ENCODE measurements around the gene RPL19. TPM values are rescaled to one million over a fixed set of nuclear protein-coding genes. Genes with fewer than 3 reads are reported as not detected.
"Not testable (repeated sequence)": the region's sequence is repeated elsewhere in the genome, so short reads cannot be mapped to it uniquely, and the experiment has no call there.

RPL19 gene
- total RNA-seq, 1 donor from 2014 or later = 1,451 TPM

GRCh38 chr17:39166437-39167335 lies 33.4 kb upstream of the RPL19 start:
- Histone ChIP-seq H3K4me2 (ENCODE audit: low read length) (no peak overlapping the region), H4K20me1 (ENCODE audit: insufficient read depth, low read length) (no peaks in the 10 kb centered on the region), H3K79me2 (ENCODE audit: insufficient read depth, low read length) (no peaks in the 10 kb centered on the region), H3K9me3 (ENCODE audit: insufficient read depth, low read depth, low read length) (no peaks in the 10 kb centered on the region), H3K4me1 (ENCODE audit: insufficient read depth, low read length) (peaks cover 4% of the 10 kb centered on the region), H3K9ac (ENCODE audit: low read length) (no peak overlapping the region), H3K4me3 (ENCODE audit: insufficient read depth, low read depth, low read length) (no peak overlapping the region), H3K27ac (ENCODE audit: low read depth, low read length) (no peak overlapping the region), H3K36me3 (ENCODE audit: insufficient read depth, low read length) (no peaks in the 10 kb centered on the region), H3K27me3 (ENCODE audit: insufficient read depth, low read length) (peaks cover 36% of the 10 kb centered on the region), H2AFZ (ENCODE audit: low read depth, low read length) (no peak overlapping the region)
- no peaks in the 10 kb centered on the region for H3K9me3 Mint-ChIP-seq (ENCODE audit: unreplicated experiment)
- no peak overlapping the region for H3K4me3 Mint-ChIP-seq (ENCODE audit: unreplicated experiment)
- TF ChIP-seq EZH2 (IDR thresholded peaks at IDR 0.05; ENCODE audit: insufficient read depth, low read length) = no peak
- no peak for TF ChIP-seq CTCF (IDR thresholded peaks at IDR 0.05; ENCODE audit: insufficient read depth, low read depth, low read length)
- H3K27me3 Mint-ChIP-seq (ENCODE audit: low read depth, unreplicated experiment) = peaks cover 35% of the 10 kb centered on the region
- DNase-seq (ENCODE audit: low read depth) = no peak
- FAIRE-seq = no peak
- no peak overlapping the region for H3K27ac Mint-ChIP-seq (ENCODE audit: unreplicated experiment)
- peaks cover 2% of the 10 kb centered on the region for H3K36me3 Mint-ChIP-seq (ENCODE audit: low read depth, unreplicated experiment)
- peaks cover 5% of the 10 kb centered on the region for H3K4me1 Mint-ChIP-seq (ENCODE audit: low read depth, unreplicated experiment)

GRCh38 chr17:39167476-39167875 lies 32.6 kb upstream of the RPL19 start:
- no peak for DNase-seq (ENCODE audit: low read depth)
- peaks cover 2% of the 10 kb centered on the region for H3K36me3 Mint-ChIP-seq (ENCODE audit: low read depth, unreplicated experiment)
- no peak overlapping the region for H3K4me2 ChIP-seq (ENCODE audit: low read length)
- H3K27ac Mint-ChIP-seq (ENCODE audit: unreplicated experiment) = no peak overlapping the region
- no peak for FAIRE-seq
- H3K36me3 ChIP-seq (ENCODE audit: insufficient read depth, low read length) = no peaks in the 10 kb centered on the region
- peaks cover 37% of the 10 kb centered on the region for H3K27me3 Mint-ChIP-seq (ENCODE audit: low read depth, unreplicated experiment)
- no peak overlapping the region for H3K4me3 ChIP-seq (ENCODE audit: insufficient read depth, low read depth, low read length)
- no peaks in the 10 kb centered on the region for H3K9me3 Mint-ChIP-seq (ENCODE audit: unreplicated experiment)
- H3K4me1 Mint-ChIP-seq (ENCODE audit: low read depth, unreplicated experiment) = peaks cover 5% of the 10 kb centered on the region
- H3K79me2 ChIP-seq (ENCODE audit: insufficient read depth, low read length) = no peaks in the 10 kb centered on the region
- H3K4me3 Mint-ChIP-seq (ENCODE audit: unreplicated experiment) = no peak overlapping the region
- H3K27ac ChIP-seq (ENCODE audit: low read depth, low read length) = no peak overlapping the region
- H3K9ac ChIP-seq (ENCODE audit: low read length) = no peak overlapping the region
- TF ChIP-seq CTCF (IDR thresholded peaks at IDR 0.05; ENCODE audit: insufficient read depth, low read depth, low read length) = no peak
- TF ChIP-seq EZH2 (IDR thresholded peaks at IDR 0.05; ENCODE audit: insufficient read depth, low read length) = no peak
- peaks cover 4% of the 10 kb centered on the region for H3K4me1 ChIP-seq (ENCODE audit: insufficient read depth, low read length)
- H3K9me3 ChIP-seq (ENCODE audit: insufficient read depth, low read depth, low read length) = no peaks in the 10 kb centered on the region
- H3K27me3 ChIP-seq (ENCODE audit: insufficient read depth, low read length) = peaks cover 34% of the 10 kb centered on the region
- H2AFZ ChIP-seq (ENCODE audit: low read depth, low read length) = no peak overlapping the region
- no peaks in the 10 kb centered on the region for H4K20me1 ChIP-seq (ENCODE audit: insufficient read depth, low read length)

GRCh38 chr17:39168503-39168902 lies 31.6 kb upstream of the RPL19 start:
- H3K9me3 ChIP-seq (ENCODE audit: insufficient read depth, low read depth, low read length); H3K4me2 ChIP-seq (ENCODE audit: low read length); H3K9me3 Mint-ChIP-seq (ENCODE audit: unreplicated experiment); H3K79me2 ChIP-seq (ENCODE audit: insufficient read depth, low read length); H3K4me1 ChIP-seq (ENCODE audit: insufficient read depth, low read length); DNase-seq (ENCODE audit: low read depth); FAIRE-seq; H3K4me3 Mint-ChIP-seq (ENCODE audit: unreplicated experiment); H3K4me1 Mint-ChIP-seq (ENCODE audit: low read depth, unreplicated experiment); H3K4me3 ChIP-seq (ENCODE audit: insufficient read depth, low read depth, low read length); H3K36me3 Mint-ChIP-seq (ENCODE audit: low read depth, unreplicated experiment); H3K36me3 ChIP-seq (ENCODE audit: insufficient read depth, low read length); H3K27ac ChIP-seq (ENCODE audit: low read depth, low read length); H4K20me1 ChIP-seq (ENCODE audit: insufficient read depth, low read length); H3K9ac ChIP-seq (ENCODE audit: low read length); H2AFZ ChIP-seq (ENCODE audit: low read depth, low read length); H3K27ac Mint-ChIP-seq (ENCODE audit: unreplicated experiment): not testable (repeated sequence)
- peaks cover 32% of the 10 kb centered on the region for H3K27me3 Mint-ChIP-seq (ENCODE audit: low read depth, unreplicated experiment)
- H3K27me3 ChIP-seq (ENCODE audit: insufficient read depth, low read length) = peaks cover 34% of the 10 kb centered on the region
